A673 (cell line): ENCODE results near the gene KRT1.

Source experiments
- EZH2 ChIP-seq: fragments of 200-600 bp; sonication (generic); IDR thresholded peaks from 2 replicates; pipeline ENCODE4 v1.6.1; 2017; ENCODE audit warnings: borderline replicate concordance, low read depth, mild to moderate bottlenecking, mixed read lengths, antibody characterized with exemption, low read length; ENCODE audit not compliant: poor library complexity, severe bottlenecking
- TF ChIP-seq, protein P1 (sequence below): fragments of 300-800, 200-600 bp; sonication (generic); conservative IDR thresholded peaks from 2 replicates; pipeline ENCODE4 v1.5.1; 2017; ENCODE audit warnings: low read depth, mild to moderate bottlenecking, antibody characterized with exemption, low read length, moderate library complexity, mixed read lengths

GRCh38 chr12:52688481-52688880, 8.3 kb upstream of the KRT1 start:
- TF ChIP-seq, protein P1, sequence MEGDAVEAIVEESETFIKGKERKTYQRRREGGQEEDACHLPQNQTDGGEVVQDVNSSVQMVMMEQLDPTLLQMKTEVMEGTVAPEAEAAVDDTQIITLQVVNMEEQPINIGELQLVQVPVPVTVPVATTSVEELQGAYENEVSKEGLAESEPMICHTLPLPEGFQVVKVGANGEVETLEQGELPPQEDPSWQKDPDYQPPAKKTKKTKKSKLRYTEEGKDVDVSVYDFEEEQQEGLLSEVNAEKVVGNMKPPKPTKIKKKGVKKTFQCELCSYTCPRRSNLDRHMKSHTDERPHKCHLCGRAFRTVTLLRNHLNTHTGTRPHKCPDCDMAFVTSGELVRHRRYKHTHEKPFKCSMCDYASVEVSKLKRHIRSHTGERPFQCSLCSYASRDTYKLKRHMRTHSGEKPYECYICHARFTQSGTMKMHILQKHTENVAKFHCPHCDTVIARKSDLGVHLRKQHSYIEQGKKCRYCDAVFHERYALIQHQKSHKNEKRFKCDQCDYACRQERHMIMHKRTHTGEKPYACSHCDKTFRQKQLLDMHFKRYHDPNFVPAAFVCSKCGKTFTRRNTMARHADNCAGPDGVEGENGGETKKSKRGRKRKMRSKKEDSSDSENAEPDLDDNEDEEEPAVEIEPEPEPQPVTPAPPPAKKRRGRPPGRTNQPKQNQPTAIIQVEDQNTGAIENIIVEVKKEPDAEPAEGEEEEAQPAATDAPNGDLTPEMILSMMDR = no peak
- no peak for TF ChIP-seq EZH2
